ENCODE results near the gene ZNF639.

Gene ZNF639

GRCh38 chr3:179309225-179310078 is 13.4 kb upstream of the ZNF639 start:
- no peak for DNase-seq

GRCh38 chr3:179318876-179319275 is 4.0 kb upstream of the ZNF639 start:
- no peak for DNase-seq

GRCh38 chr3:179321668-179322285 is 1.1 kb upstream of the ZNF639 start:
- peak in 17 of 51 donors; percentile 3 to 37 (median 9) for DNase-seq

GRCh38 chr3:179323197-179324110 is 623 bp downstream of the ZNF639 start:
- peak in 49 of 51 donors; percentile 16 to 82 (median 62) for DNase-seq

- DNase-seq: no peak
Observed at GRCh38 chr3:179324270-179324754, 1.5 kb downstream of the ZNF639 start.

GRCh38 chr3:179330438-179330837 is 7.6 kb downstream of the ZNF639 start:
- no peak for DNase-seq

GRCh38 chr3:179332240-179332639 is 9.4 kb downstream of the ZNF639 start:
- DNase-seq: no peak

- DNase-seq: no peak
Observed at GRCh38 chr3:179333084-179333483, 10.3 kb downstream of the ZNF639 start.

GRCh38 chr3:179336345-179336929 is 13.6 kb downstream of the ZNF639 start:
- DNase-seq: no peak

GRCh38 chr3:179347345-179348194 is 24.7 kb downstream of the ZNF639 start, which contains the start of gene MFN1:
MFN1 (plus strand) TSS chr3:179347709; CDS start chr3:179348852, 1,143 bp downstream.
- DNase-seq: peak; percentile 32 to 96 (median 88)

GRCh38 chr3:179348325-179349013 is 25.6 kb downstream of the ZNF639 start:
- DNase-seq: no peak

- no peak for DNase-seq
Observed at GRCh38 chr3:179355996-179356395, 33.2 kb downstream of the ZNF639 start.

GRCh38 chr3:179363332-179363731 is 40.5 kb downstream of the ZNF639 start:
- DNase-seq: no peak

GRCh38 chr3:179369621-179370020 is 46.8 kb downstream of the ZNF639 start:
- no peak for DNase-seq

- DNase-seq: no peak
Observed at GRCh38 chr3:179373938-179374337, 51.1 kb downstream of the ZNF639 start.

GRCh38 chr3:179375091-179375999 is 52.5 kb downstream of the ZNF639 start:
- DNase-seq: no peak

- DNase-seq: no peak
Observed at GRCh38 chr3:179376474-179376873, 53.6 kb downstream of the ZNF639 start.

All from hypothalamus (tissue), 51 donors.